ENCODE data around the gene PCID2. TPM values are rescaled to one million over a fixed set of nuclear protein-coding genes. Genes with fewer than 3 reads are reported as not detected.

PCID2 gene
- total RNA-seq, 1 donor, result 48.5 TPM

- H4K20me1 ChIP-seq (ENCODE audit: insufficient read depth, low read length), result no peaks in the 10 kb centered on the region
- H3K4me1 ChIP-seq (ENCODE audit: insufficient read depth, low read length), result peaks cover 16% of the 10 kb centered on the region
- no peaks in the 10 kb centered on the region for H3K9me3 ChIP-seq (ENCODE audit: low read depth, low read length)
- H3K4me3 ChIP-seq (ENCODE audit: insufficient read depth, low read length), result no peak overlapping the region
- H3K27ac ChIP-seq (ENCODE audit: low read depth, low read length), result no peak overlapping the region
- DNase-seq (ENCODE audit: insufficient read length, low spot score, missing footprints), result peak; percentile 76
- TF ChIP-seq CTCF (IDR thresholded peaks at IDR 0.05; ENCODE audit: extremely low read depth, low read depth, low read length), result no peak
- H3K4me2 ChIP-seq (ENCODE audit: insufficient read depth, low read length), result no peak overlapping the region
- H3K36me3 ChIP-seq (ENCODE audit: insufficient read depth, low read length), result no peaks in the 10 kb centered on the region
- H2AFZ ChIP-seq (ENCODE audit: low read length), result no peak overlapping the region
- peaks cover 3% of the 10 kb centered on the region for H3K27me3 ChIP-seq (ENCODE audit: insufficient read depth, low read length)
- no peaks in the 10 kb centered on the region for H3K79me2 ChIP-seq (ENCODE audit: insufficient read depth, low read length)
Measured at GRCh38 chr13:113149711-113150549, 58.5 kb downstream of the PCID2 start.

- no peak overlapping the region for H3K4me2 ChIP-seq (ENCODE audit: insufficient read depth, low read length)
- TF ChIP-seq CTCF (IDR thresholded peaks at IDR 0.05; ENCODE audit: extremely low read depth, low read depth, low read length), result no peak
Measured at GRCh38 chr13:113148940-113149503, 59.4 kb downstream of the PCID2 start.

GRCh38 chr13:113148407-113148806 is 60.1 kb downstream of the PCID2 start:
- no peak overlapping the region for H2AFZ ChIP-seq (ENCODE audit: low read length)
- DNase-seq (ENCODE audit: insufficient read length, low spot score, missing footprints), result peak; percentile 23
- H3K4me3 ChIP-seq (ENCODE audit: insufficient read depth, low read length), result no peak overlapping the region
- H3K4me1 ChIP-seq (ENCODE audit: insufficient read depth, low read length), result peaks cover 14% of the 10 kb centered on the region
- no peaks in the 10 kb centered on the region for H4K20me1 ChIP-seq (ENCODE audit: insufficient read depth, low read length)
- H3K9me3 ChIP-seq (ENCODE audit: low read depth, low read length), result no peaks in the 10 kb centered on the region
- no peaks in the 10 kb centered on the region for H3K79me2 ChIP-seq (ENCODE audit: insufficient read depth, low read length)
- H3K4me2 ChIP-seq (ENCODE audit: insufficient read depth, low read length), result no peak overlapping the region
- TF ChIP-seq CTCF (IDR thresholded peaks at IDR 0.05; ENCODE audit: extremely low read depth, low read depth, low read length), result no peak
- H3K27me3 ChIP-seq (ENCODE audit: insufficient read depth, low read length), result peaks cover 3% of the 10 kb centered on the region
- no peaks in the 10 kb centered on the region for H3K36me3 ChIP-seq (ENCODE audit: insufficient read depth, low read length)
- H3K27ac ChIP-seq (ENCODE audit: low read depth, low read length), result no peak overlapping the region

More at GRCh38 chr13:113148940-113149503, 59.4 kb downstream of the PCID2 start:
- Histone ChIP-seq H3K4me3 (ENCODE audit: insufficient read depth, low read length) (no peak overlapping the region), H2AFZ (ENCODE audit: low read length) (no peak overlapping the region), H3K4me1 (ENCODE audit: insufficient read depth, low read length) (peaks cover 16% of the 10 kb centered on the region), H3K9me3 (ENCODE audit: low read depth, low read length) (no peaks in the 10 kb centered on the region), H3K27ac (ENCODE audit: low read depth, low read length) (no peak overlapping the region), H4K20me1 (ENCODE audit: insufficient read depth, low read length) (no peaks in the 10 kb centered on the region), H3K36me3 (ENCODE audit: insufficient read depth, low read length) (no peaks in the 10 kb centered on the region), H3K79me2 (ENCODE audit: insufficient read depth, low read length) (no peaks in the 10 kb centered on the region), H3K27me3 (ENCODE audit: insufficient read depth, low read length) (peaks cover 3% of the 10 kb centered on the region)
- DNase-seq (ENCODE audit: insufficient read length, low spot score, missing footprints), result peak; percentile 44

- Histone ChIP-seq H3K27me3 (ENCODE audit: insufficient read depth, low read length) (peaks cover 3% of the 10 kb centered on the region), H2AFZ (ENCODE audit: low read length) (no peak overlapping the region), H3K4me1 (ENCODE audit: insufficient read depth, low read length) (peaks cover 2% of the 10 kb centered on the region), H3K9me3 (ENCODE audit: low read depth, low read length) (no peaks in the 10 kb centered on the region), H3K36me3 (ENCODE audit: insufficient read depth, low read length) (no peaks in the 10 kb centered on the region), H3K79me2 (ENCODE audit: insufficient read depth, low read length) (no peaks in the 10 kb centered on the region), H3K4me2 (ENCODE audit: insufficient read depth, low read length) (no peak overlapping the region), H3K4me3 (ENCODE audit: insufficient read depth, low read length) (no peak overlapping the region), H3K27ac (ENCODE audit: low read depth, low read length) (no peak overlapping the region), H4K20me1 (ENCODE audit: insufficient read depth, low read length) (no peaks in the 10 kb centered on the region)
- no peak for DNase-seq (ENCODE audit: insufficient read length, low spot score, missing footprints)
- TF ChIP-seq CTCF (IDR thresholded peaks at IDR 0.05; ENCODE audit: extremely low read depth, low read depth, low read length), result no peak
Measured at GRCh38 chr13:113147206-113147605, 61.3 kb downstream of the PCID2 start.
